GM12891 (cell line): Measurements from ENCODE around the gene SPATA21.

Experiments
- PAX5 ChIP-seq: IDR thresholded peaks from 2 replicates; pipeline ENCODE4 v1.6.1; 2011; ENCODE audit warnings: low read length, moderate library complexity, mild to moderate bottlenecking; ENCODE audit not compliant: insufficient read depth, severe bottlenecking
- POLR2A ChIP-seq: IDR thresholded peaks from 2 replicates; pipeline ENCODE4 v1.6.1; 2011; ENCODE audit warnings: low read depth, low read length, control low read depth
- POLR2AphosphoS5 ChIP-seq: IDR thresholded peaks from 2 replicates; pipeline ENCODE4 v1.6.1; 2011; ENCODE audit warnings: low read depth, low read length, control low read depth
- POU2F2 ChIP-seq: IDR thresholded peaks from 2 replicates; pipeline ENCODE4 v1.6.1; 2011; ENCODE audit warnings: low read depth, mild to moderate bottlenecking, control low read depth, low read length, moderate library complexity
- SPI1 ChIP-seq: IDR thresholded peaks from 2 replicates; pipeline ENCODE4 v1.6.1; 2011; ENCODE audit warnings: low read depth, low read length, control low read depth
- TAF1 ChIP-seq: IDR thresholded peaks from 2 replicates; pipeline ENCODE4 v1.6.1; 2011; ENCODE audit warnings: low read depth, low read length, control low read depth

GRCh38 chr1:16447641-16448040 is 10.4 kb upstream of the SPATA21 start:
- no peak for TF ChIP-seq POLR2A
- no peak for TF ChIP-seq POLR2AphosphoS5
- no peak for TF ChIP-seq TAF1
- no peak for TF ChIP-seq SPI1
- TF ChIP-seq POU2F2: no peak
- TF ChIP-seq PAX5: no peak
